KOPT-K1 (cell line): ENCODE results near the gene AHDC1.

ENCODE experiments used
- H3K27ac ChIP-seq: fragments of 200-600 bp; sonication (generic); 2 replicates; pipeline ENCODE4 v1.5.1; 2016; ENCODE audit warnings: antibody characterized with exemption, mild to moderate bottlenecking, low read depth, low read length; ENCODE audit not compliant: poor library complexity, severe bottlenecking
- H3K36me3 ChIP-seq: fragments of 200-600 bp; sonication (generic); 2 replicates; pipeline ENCODE4 v1.5.1; 2017; ENCODE audit warnings: antibody characterized with exemption, mild to moderate bottlenecking, low read length, moderate library complexity; ENCODE audit not compliant: insufficient read depth
- H3K9me3 ChIP-seq: fragments of 200-600 bp; sonication (generic); 2 replicates; pipeline ENCODE4 v1.5.1; 2017; ENCODE audit warnings: antibody characterized with exemption, low read length, mild to moderate bottlenecking; ENCODE audit not compliant: insufficient read depth, poor library complexity, severe bottlenecking

The AHDC1 gene

DNA sequence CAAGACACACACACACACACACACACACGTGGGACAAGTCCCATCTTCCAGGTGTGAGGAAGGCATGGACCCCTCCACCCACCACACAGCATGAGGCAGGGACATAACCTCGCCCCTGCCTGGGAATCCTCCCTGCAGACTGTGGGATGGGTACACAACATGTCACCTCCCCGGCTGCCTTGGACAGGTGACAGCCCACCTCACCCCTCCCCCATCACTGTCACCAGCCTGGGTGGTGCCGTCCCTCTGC, 40.7 kb downstream of the AHDC1 start:
- Histone ChIP-seq H3K27ac (no peak overlapping the region), H3K36me3 (peaks cover 5% of the 10 kb centered on the region), H3K9me3 (no peaks in the 10 kb centered on the region)

- Histone ChIP-seq H3K9me3 (no peaks in the 10 kb centered on the region), H3K27ac (no peak overlapping the region), H3K36me3 (peaks cover 11% of the 10 kb centered on the region)
Observed at GRCh38 chr1:27562534-27563340, 41.2 kb downstream of the AHDC1 start.

- Histone ChIP-seq H3K9me3 (no peaks in the 10 kb centered on the region), H3K36me3 (peaks cover 15% of the 10 kb centered on the region), H3K27ac (no peak overlapping the region)
Observed at GRCh38 chr1:27562021-27562420, 41.9 kb downstream of the AHDC1 start.

DNA sequence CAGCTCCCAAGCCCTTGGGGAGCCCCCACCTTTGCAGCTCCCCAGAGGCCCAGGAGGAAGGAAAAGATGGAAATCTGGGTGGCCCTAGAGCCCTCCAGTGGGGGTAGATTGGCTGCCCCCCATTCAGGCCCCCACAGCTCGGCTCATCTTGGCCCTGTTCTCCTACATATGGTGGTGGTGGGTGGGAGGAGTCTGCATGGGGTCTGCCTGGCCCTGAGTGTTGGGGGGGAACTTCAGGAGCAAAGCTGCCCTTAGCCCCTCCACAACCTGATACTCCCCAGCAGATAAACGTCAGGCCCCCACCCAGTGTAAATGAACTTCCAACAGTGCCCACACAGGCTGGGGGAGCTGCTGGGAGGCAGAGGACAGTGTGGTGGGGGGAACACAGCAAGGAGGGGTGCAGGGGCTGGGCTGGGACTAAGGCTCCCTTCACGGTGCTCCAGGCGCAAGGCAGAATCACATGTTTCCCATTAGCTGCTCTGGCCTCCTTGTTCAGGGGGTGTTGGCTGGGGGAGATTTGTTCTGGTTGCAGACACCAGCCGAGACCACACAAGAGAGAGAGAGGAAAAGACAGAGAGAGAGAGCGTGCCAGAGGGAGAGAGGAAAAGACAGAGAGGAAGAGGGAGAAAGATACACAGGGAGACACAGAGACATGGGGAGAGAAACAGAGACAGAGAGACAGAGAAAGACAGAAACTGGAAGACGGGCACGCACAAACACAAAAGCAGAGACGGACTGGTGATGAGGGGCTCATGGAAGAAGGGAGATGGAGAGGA, 42.6 kb downstream of the AHDC1 start:
- Histone ChIP-seq H3K9me3 (no peaks in the 10 kb centered on the region), H3K27ac (peak overlapping the region; percentile 8), H3K36me3 (peaks cover 15% of the 10 kb centered on the region)

- H3K27ac ChIP-seq, result no peak overlapping the region
Observed at GRCh38 chr1:27560268-27561123, 43.4 kb downstream of the AHDC1 start.

DNA sequence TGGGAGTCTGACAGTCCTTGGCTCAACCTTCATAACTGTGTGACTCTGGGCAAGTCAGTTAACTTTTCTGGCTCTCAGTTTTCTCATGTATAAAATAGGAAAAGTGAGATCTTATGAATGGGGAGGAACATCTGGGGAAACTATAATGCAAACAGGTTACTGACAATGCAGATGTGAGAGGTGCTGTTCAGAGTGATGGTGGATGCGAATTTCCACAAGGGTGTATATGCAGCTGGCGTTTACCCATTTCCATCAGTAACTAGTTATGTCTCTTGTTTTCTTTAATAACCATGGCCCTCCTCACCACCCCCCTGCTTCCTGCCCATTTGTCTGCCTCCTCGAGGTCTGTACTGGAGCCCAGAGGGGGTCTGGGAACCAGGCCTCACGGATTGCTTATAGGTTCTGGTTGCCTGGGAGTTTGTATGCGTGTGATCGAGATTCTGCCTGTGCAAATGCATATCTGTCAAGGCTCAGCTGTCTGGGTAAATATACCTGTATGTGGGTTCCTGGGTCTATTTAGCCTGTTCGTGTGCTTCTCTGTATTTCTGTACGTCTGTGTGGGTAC, 44.4 kb downstream of the AHDC1 start:
- H3K27ac ChIP-seq, result no peak overlapping the region
- peaks cover 15% of the 10 kb centered on the region for H3K36me3 ChIP-seq
- H3K9me3 ChIP-seq, result no peaks in the 10 kb centered on the region

More at GRCh38 chr1:27560268-27561123, 43.4 kb downstream of the AHDC1 start:
- Histone ChIP-seq H3K36me3 (peaks cover 15% of the 10 kb centered on the region), H3K9me3 (no peaks in the 10 kb centered on the region)

DNA sequence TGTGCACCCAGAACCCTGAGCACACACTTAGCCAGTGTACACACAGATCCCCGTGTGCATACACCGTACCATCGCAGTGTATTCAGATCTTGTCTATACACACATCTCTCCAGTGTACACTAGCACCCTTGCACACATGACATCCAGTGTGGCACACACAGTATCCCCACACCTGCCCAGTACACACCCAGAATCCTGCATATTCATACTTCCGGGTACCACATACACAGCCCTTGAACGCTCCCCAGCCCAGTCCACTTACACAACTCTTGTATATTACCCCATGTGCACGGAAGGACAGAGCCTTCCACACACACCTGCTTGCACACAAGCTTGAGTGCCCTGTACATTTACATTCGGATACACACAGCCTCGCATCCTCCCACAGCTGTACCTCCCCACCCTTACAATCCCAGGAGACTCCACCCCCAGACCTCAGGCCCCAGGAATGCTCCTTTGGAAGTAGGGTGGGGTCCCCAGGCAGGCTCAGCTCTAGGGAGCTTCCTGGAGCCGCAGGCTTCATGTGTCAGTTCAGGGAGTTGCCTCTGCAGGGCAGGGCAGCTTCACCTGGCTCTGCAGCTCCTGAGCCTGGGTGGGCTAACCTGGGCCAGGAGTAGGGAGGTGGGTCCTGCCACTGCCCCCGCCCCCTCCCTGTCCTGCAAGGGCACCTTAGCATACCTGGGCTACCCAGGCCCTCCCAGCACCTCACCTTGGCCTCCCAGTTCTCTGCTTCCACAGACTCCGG, 46.2 kb downstream of the AHDC1 start:
- Histone ChIP-seq H3K27ac (no peak overlapping the region), H3K36me3 (peaks cover 31% of the 10 kb centered on the region), H3K9me3 (no peaks in the 10 kb centered on the region)

GRCh38 chr1:27556781-27557595, 47.0 kb downstream of the AHDC1 start:
- Histone ChIP-seq H3K9me3 (no peaks in the 10 kb centered on the region), H3K27ac (peak overlapping the region; percentile 50), H3K36me3 (peaks cover 38% of the 10 kb centered on the region)

DNA sequence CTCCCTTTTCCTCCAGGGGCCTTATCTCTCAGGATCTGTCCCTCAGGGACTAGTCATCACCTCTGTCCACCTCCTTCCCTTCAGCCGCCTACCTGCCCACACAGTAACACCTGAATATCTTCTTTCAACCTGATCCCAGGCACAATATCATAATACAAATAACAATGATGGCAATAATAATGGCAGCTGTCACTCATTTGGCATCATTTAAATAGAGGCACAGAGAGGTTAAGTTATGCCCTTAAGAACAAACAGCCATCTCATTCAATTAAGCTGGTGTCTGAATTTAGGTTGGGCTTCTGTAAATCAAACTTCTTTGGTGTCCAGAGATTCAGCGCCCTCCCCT, 47.5 kb downstream of the AHDC1 start:
- no peaks in the 10 kb centered on the region for H3K9me3 ChIP-seq
- H3K36me3 ChIP-seq, result peaks cover 42% of the 10 kb centered on the region
- peak overlapping the region; percentile 50 for H3K27ac ChIP-seq

DNA sequence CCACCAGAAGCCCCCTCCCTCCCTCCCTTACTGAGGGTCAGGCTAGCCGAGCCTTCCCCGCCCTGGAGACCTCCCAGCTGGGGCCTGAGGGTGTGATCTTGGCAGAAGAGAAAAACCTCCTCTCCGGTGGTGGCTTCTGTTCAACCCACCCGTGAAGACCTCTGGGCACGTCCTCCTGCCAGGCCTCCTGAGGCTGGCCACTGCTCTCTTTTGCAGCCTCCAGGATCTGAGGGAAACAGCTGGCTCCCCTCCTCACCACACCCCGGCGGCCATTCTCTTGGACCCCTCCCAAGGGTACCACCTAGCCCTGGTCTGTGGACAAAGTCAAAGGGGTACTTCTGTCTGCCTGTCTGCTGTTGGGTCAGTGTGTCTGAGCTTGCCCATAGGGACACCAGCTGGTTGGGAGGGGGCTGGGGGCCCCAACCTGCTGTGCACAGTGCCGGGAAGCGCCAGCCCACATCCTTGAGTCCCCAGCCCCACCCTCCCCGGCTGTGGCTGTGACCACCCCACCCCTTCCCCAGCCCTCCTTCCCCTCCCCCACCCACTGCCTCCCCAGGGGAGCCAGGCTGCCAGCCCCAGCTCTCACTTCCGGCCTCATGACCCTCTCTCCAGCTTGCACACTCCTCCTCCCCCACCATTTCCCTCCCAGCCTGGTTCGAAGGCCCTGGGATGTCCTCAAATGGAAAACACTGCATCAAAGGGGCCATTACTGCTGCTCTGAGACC, 48.1 kb downstream of the AHDC1 start:
- Histone ChIP-seq H3K27ac (peak overlapping the region; percentile 50), H3K9me3 (no peaks in the 10 kb centered on the region), H3K36me3 (peaks cover 47% of the 10 kb centered on the region)

GRCh38 chr1:27554759-27555699, 48.9 kb downstream of the AHDC1 start:
- Histone ChIP-seq H3K9me3 (no peaks in the 10 kb centered on the region), H3K27ac (peak overlapping the region; percentile 50), H3K36me3 (peaks cover 55% of the 10 kb centered on the region)

GRCh38 chr1:27554293-27554692, 49.7 kb downstream of the AHDC1 start:
- Histone ChIP-seq H3K36me3 (peaks cover 63% of the 10 kb centered on the region), H3K27ac (no peak overlapping the region), H3K9me3 (no peaks in the 10 kb centered on the region)
